OCI-LY3 (cell line): ENCODE data around the gene ASS1.

Experiments used
- EZH2phosphoT487 ChIP-seq: fragments of 200-600 bp; shearing (Covaris generic); IDR thresholded peaks from 2 replicates; pipeline ENCODE4 v1.6.1; 2018; ENCODE audit warnings: antibody characterized with exemption, mixed run types, low read depth
- TF ChIP-seq, protein P1 (sequence below): fragments of 200-600, 300-600 bp; sonication (generic); IDR thresholded peaks from 2 replicates; pipeline ENCODE4 v1.5.1; 2014; ENCODE audit warnings: antibody characterized with exemption, low read length, low read depth

DNA sequence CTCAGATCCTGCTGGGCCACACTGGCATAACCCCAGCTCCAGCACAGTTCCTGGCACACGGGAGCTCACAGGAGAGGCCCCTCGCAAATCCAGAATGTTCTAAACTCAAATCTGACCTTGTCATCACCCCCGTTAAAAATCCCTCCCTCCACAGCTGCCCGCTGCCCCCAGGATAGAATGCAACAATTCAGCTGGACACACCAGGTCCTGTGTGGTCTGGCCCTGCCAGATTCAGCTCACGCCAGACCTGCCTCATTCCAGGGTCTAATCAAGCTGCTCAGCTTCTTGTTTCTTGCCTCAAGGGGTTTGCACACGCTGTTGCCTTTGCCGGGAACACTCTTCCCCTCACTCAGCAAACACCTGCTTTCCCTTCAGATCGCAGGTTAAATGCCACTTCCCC, 45.0 kb upstream of the ASS1 start:
- TF ChIP-seq, protein P1, sequence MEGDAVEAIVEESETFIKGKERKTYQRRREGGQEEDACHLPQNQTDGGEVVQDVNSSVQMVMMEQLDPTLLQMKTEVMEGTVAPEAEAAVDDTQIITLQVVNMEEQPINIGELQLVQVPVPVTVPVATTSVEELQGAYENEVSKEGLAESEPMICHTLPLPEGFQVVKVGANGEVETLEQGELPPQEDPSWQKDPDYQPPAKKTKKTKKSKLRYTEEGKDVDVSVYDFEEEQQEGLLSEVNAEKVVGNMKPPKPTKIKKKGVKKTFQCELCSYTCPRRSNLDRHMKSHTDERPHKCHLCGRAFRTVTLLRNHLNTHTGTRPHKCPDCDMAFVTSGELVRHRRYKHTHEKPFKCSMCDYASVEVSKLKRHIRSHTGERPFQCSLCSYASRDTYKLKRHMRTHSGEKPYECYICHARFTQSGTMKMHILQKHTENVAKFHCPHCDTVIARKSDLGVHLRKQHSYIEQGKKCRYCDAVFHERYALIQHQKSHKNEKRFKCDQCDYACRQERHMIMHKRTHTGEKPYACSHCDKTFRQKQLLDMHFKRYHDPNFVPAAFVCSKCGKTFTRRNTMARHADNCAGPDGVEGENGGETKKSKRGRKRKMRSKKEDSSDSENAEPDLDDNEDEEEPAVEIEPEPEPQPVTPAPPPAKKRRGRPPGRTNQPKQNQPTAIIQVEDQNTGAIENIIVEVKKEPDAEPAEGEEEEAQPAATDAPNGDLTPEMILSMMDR, result no peak
- TF ChIP-seq EZH2phosphoT487, result no peak
